Stimulated activated effector memory CD8-positive, alpha-beta T cell treated with anti-CD3 and anti-CD28 coated beads, Interleukin-12 subunit alpha, Interleukin-12 subunit beta, amount 100 ng/mL, for 72 hours (primary cell): ENCODE measurements around the gene UMPS.
A peak's percentile ranks its signal among the peaks of the same experiment; 100 is the strongest.
"Not testable (repeated sequence)": the region's sequence is repeated elsewhere in the genome, so short reads cannot be mapped to it uniquely, and the experiment has no call there.

Experiments used
- ATAC-seq: fragments of 150-1000 bp; cut with Tn5 transposase; 2 replicates; pipeline ENCODE4 v1.10.0; 2021
- DNase-seq, 2 donors: peaks; one replicate each; pipeline ENCODE4 v3.0.0; 2021 to 2022; ENCODE audit warnings: low spot score in 2 of 2
- H3K27ac Mint-ChIP-seq: one replicate; pipeline ENCODE4 v1.8.0; 2022; ENCODE audit warnings: mild to moderate bottlenecking, mixed read lengths
- H3K36me3 Mint-ChIP-seq: one replicate; pipeline ENCODE4 v1.8.0; 2022; ENCODE audit warnings: mild to moderate bottlenecking, mixed read lengths
- H3K4me1 Mint-ChIP-seq: one replicate; pipeline ENCODE4 v1.8.0; 2022; ENCODE audit warnings: mixed read lengths
- H3K4me3 Mint-ChIP-seq: one replicate; pipeline ENCODE4 v1.8.0; 2022; ENCODE audit warnings: mild to moderate bottlenecking, mixed read lengths
- H3K9me3 Mint-ChIP-seq: one replicate; pipeline ENCODE4 v1.8.0; 2022; ENCODE audit warnings: mixed read lengths

UMPS gene

DNA sequence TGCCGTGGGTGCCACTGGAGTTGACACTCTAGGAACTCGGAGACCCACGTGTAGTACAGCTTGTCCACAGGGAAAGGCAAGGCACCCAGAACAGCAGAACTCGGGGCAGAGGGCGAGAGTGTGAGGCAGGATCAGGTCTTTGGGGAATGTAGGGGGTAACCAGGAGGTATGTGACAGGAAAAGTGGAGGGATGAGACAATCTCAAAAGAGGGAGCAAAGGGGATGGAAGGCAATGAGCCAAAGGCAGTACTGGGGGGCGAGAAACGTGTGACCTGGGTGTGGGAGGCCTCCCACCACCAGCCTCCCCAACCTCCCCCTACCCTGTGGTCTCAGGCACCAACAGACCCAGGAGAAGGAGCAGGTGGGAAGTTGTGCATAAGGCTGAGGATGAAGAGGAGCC is 48.9 kb downstream of the UMPS start:
- no peak overlapping the region for H3K4me3 Mint-ChIP-seq
- H3K4me1 Mint-ChIP-seq: peaks cover 12% of the 10 kb centered on the region
- ATAC-seq (no peak), DNase-seq (no peak)
- H3K27ac Mint-ChIP-seq: no peak overlapping the region
- H3K9me3 Mint-ChIP-seq: no peaks in the 10 kb centered on the region
- H3K36me3 Mint-ChIP-seq: no peaks in the 10 kb centered on the region

GRCh38 chr3:124779751-124780191 is 49.5 kb downstream of the UMPS start:
- Mint-ChIP-seq H3K27ac (no peak overlapping the region), H3K4me3 (no peak overlapping the region), H3K36me3 (no peaks in the 10 kb centered on the region), H3K9me3 (no peaks in the 10 kb centered on the region), H3K4me1 (peaks cover 12% of the 10 kb centered on the region)
- ATAC-seq: no peak
- no peak for DNase-seq

GRCh38 chr3:124780356-124780755 is 50.1 kb downstream of the UMPS start:
- ATAC-seq (no peak), DNase-seq (no peak)
- H3K4me1 Mint-ChIP-seq: peaks cover 12% of the 10 kb centered on the region
- H3K27ac Mint-ChIP-seq: no peak overlapping the region
- H3K36me3 Mint-ChIP-seq: no peaks in the 10 kb centered on the region
- H3K9me3 Mint-ChIP-seq: no peaks in the 10 kb centered on the region
- no peak overlapping the region for H3K4me3 Mint-ChIP-seq

DNA sequence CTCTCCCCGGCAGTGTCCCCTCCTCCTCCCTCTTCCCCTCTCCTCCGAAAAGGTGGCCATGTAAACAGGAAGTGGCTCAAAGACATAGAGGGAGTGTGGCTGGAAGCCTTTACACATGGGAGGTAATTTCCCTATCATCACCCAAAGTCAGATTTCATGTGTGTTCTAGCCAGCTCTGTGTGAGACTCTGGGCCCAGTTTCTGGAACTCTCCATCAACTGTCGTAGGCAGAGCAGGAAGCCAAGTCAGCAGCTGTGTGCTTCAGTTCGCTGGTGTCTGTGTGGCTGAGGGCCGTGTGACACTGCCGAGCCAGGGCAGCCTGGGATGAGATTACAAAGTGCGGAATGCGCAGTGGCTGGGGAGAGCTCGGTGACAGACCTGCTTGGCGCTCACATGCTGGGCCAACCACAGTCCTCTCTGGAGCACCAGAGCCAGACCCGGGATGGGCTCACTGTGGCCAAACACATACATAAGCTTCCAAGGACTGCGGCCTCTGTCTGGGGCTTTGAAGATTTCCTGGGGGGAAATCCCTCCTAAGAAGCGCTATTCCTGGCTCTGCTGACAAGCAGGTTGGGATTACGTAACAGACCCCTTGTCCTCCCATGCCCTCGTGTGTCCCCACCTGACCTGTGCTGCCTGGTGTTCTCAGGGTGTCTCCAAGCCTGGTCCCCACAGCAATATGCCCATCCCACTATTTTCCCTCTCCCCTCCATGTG is 50.7 kb downstream of the UMPS start:
- H3K9me3 Mint-ChIP-seq: no peaks in the 10 kb centered on the region
- no peak for ATAC-seq
- H3K4me1 Mint-ChIP-seq: peaks cover 12% of the 10 kb centered on the region
- no peak for DNase-seq
- no peak overlapping the region for H3K4me3 Mint-ChIP-seq
- no peaks in the 10 kb centered on the region for H3K36me3 Mint-ChIP-seq
- H3K27ac Mint-ChIP-seq: no peak overlapping the region

DNA sequence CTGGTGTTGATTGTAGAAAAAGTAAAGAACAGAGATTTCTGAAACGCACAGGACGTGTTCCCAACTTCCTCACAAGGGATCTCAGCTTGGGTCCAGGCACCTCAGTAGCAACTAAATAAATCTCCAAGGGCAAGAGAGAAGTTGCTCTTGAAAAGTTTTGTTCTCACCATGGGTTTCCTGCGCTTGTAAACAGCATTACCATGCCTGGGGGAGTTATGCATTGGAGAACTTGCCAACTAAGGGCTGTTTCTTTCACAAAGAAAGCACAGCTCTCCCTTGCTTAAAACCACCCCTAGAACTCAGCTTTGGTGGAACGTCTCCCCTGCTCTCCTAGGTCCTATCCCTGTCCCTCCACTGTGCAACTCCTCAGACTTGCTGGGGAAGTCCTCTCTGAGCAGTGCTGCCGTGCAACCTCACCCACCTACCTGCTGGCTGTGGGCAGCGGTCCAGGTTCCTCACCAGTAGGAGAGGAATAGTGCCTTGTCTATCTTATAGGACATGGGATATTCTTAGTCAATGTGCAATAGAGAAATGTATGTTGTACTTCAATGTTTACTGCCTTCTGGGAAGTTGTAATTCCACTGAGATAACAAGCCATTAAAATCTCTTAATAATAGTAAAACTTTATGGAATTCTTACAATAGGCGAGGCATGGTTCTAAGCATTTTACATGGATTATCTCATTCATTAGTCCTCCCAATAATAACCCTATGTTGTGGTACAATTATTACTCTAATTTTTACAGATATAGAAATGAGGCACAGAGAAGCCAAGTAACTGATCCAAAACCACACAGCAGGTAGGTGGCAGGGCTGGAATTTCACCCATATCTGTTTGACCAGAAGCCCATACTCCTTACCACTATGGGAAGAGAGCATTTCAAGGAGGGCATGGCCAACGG is 51.5 kb downstream of the UMPS start:
- Mint-ChIP-seq H3K27ac (no peak overlapping the region), H3K9me3 (no peaks in the 10 kb centered on the region), H3K4me3 (no peak overlapping the region), H3K36me3 (no peaks in the 10 kb centered on the region), H3K4me1 (peaks cover 12% of the 10 kb centered on the region)
- no peak for DNase-seq
- no peak for ATAC-seq

DNA sequence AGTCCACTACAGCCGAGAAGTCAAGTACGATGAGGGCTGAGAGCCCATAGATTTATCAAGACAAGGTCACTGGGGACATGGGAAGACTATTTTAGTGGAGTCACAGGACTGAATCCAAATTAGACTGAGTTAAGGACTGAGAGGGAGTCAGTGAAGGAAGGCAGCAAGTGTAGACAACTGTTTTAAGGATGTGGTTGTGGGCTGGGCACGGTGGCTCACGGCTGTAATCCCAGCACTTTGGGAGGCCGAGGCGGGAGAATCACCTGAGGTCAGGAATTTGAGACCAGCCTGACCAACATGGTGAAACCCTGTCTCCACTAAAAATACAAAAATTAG is 52.1 kb downstream of the UMPS start:
- H3K36me3 Mint-ChIP-seq, ATAC-seq, DNase-seq, H3K9me3 Mint-ChIP-seq, H3K4me3 Mint-ChIP-seq, H3K27ac Mint-ChIP-seq: not testable (repeated sequence)
- peaks cover 12% of the 10 kb centered on the region for H3K4me1 Mint-ChIP-seq

DNA sequence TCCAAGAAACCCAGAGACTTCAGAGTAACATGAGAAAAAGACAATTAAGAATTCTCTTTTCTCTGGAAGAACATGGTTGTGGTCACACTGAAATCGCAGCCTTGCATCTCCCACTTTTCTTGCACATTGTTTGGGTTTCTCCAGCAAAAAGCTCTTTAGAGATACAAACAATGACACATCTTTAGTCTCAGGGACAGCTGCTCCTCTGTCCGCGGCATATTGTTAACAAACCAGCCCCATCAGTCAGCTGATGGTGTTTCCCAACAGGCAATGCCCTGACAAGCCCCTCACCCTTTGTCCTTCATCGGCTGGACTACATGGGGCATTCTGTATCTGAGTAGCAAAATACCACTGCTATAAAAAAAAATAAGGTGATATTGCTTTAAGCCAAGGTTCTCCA is 53.4 kb downstream of the UMPS start:
- H3K27ac Mint-ChIP-seq: no peak overlapping the region
- DNase-seq: no peak
- peaks cover 12% of the 10 kb centered on the region for H3K4me1 Mint-ChIP-seq
- no peaks in the 10 kb centered on the region for H3K36me3 Mint-ChIP-seq
- no peak for ATAC-seq
- H3K9me3 Mint-ChIP-seq: no peaks in the 10 kb centered on the region
- no peak overlapping the region for H3K4me3 Mint-ChIP-seq

DNA sequence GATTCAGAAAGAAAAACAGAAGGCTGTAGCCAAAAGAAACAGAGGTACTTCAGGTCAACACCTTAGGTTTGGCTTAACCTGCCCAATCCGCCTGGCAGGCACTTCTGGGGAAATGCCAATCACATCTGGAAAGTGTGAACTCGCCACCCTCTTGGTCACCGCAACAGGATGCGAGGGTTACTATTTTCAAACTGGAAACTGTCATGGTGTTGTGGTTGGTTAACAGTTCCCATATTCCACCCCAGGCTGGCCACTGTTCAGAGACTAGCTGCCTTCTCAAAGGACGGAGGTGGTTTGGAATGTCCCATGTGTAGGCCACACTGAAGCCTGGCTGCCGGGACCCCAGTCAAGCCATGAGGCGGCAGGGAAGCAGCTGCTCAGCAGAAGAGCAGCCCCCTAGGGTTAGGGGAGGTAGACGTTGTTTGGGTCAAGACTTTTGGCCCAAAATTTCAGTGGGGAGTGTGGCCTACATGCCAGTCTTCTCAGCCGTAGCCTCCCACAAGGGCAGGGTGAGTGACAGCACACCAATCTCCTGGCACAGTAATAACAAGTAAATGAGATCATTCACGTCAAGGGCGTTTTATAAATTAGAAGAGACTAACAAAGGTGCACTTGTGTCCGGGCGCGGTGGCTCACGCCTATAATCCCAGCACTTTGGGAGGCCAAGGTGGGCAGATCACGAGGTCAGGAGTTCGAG is 54.6 kb downstream of the UMPS start:
- Mint-ChIP-seq H3K9me3 (no peaks in the 10 kb centered on the region), H3K27ac (no peak overlapping the region), H3K4me1 (peaks cover 12% of the 10 kb centered on the region), H3K4me3 (no peak overlapping the region), H3K36me3 (no peaks in the 10 kb centered on the region)
- ATAC-seq: peak; percentile 14
- DNase-seq: no peak

- Mint-ChIP-seq H3K36me3 (no peaks in the 10 kb centered on the region), H3K4me3 (no peak overlapping the region), H3K9me3 (no peaks in the 10 kb centered on the region), H3K4me1 (peaks cover 5% of the 10 kb centered on the region), H3K27ac (no peak overlapping the region)
- no peak for ATAC-seq
- DNase-seq: no peak
These were observed 55.7 kb downstream of the UMPS start for GRCh38 chr3:124785973-124786372.

DNA sequence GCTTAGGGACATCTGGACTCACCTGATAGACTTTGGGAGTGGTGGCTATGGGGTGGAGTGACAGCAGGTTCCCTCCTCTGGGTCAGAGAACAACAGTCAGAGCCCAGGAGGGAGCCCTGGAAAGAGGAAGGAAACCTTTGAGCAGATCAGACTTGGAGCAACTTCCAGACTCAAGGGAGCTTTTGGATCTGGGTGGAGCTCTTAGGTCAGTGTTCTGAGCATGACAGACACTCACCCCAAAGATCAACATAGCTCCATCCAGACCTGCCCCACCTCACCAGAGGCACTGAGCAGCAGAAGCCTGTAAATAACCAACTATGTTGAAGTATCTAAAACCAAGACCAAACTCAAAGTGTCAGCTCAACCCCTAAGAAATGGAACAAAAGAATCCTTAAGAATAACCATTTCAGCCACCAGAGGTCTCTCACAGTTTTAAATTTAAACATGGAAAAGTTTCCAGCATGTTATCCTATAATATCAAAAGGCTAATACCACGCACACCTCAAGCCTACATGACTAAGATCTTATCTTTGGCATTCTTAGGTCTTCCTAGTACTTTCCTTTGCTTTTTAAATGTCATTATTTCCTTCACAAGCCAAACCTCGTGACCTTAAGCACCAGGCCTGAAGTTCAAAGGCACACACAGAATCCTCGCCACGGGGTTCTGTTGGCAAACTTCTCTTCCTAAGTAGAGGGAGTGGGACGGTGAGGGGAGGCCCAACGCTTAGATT is 56.4 kb downstream of the UMPS start:
- Mint-ChIP-seq H3K9me3 (no peaks in the 10 kb centered on the region), H3K4me1 (peaks cover 4% of the 10 kb centered on the region), H3K4me3 (no peak overlapping the region), H3K27ac (no peak overlapping the region), H3K36me3 (no peaks in the 10 kb centered on the region)
- DNase-seq (no peak), ATAC-seq (no peak)

DNA sequence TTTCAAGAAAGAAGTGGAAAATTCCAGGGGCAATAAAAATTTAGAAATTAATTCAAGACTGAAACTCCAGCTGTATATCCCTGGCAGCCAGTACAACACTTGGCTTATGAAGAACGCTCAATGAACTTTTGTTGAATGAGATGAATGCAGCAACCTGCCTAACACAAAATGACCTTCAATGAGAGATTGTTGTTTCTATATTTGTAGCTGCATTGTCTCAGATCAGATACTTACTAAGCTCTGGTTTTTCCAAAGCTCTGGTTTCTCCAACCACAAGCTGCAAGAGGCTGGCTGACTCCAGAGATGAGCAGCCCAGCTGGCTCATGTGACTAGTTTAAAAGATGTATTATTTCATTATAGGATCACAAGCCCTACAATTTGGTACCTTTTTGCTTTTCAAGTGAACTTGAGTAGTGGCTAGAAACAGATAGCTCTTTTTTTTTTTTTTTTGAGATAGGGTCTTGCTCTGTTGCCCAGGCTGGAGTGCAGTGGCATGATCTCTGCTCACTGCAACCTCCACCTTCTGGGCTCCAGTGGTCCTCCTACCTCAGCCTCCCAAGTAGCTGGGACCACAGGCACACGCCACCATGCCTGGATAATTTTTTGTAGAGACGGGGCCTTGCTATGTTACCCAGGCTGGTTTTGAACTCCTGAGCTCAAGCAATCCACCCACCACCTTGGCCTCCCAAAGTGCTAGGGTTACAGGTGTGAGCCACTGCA is 57.4 kb downstream of the UMPS start:
- ATAC-seq: no peak
- DNase-seq: no peak
- H3K27ac Mint-ChIP-seq: no peak overlapping the region
- H3K4me3 Mint-ChIP-seq: no peak overlapping the region
- H3K36me3 Mint-ChIP-seq: no peaks in the 10 kb centered on the region
- H3K9me3 Mint-ChIP-seq: no peaks in the 10 kb centered on the region
- peaks cover 7% of the 10 kb centered on the region for H3K4me1 Mint-ChIP-seq

DNA sequence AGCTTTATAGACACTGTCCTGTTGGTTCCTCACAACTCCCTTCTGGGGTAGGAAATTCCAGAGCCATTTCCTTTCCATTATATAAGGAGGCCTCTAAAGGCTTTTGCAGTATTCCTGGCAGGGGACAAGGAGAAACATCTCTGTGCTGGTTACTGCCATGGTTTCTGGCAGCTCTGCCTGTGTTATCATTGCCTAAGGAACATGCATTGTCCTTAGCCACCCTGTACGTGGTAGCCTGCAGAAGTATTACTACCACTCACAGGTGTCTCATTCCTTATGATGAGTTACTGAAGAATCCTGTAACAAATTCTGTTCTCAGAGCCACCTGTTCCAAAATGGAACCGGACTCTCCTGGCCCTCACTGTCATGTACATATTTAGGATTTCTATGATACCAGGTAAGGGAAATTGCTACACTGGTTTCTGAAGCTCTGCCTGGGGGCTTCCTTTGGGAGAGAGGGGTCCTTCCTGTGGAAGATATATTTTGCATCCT is 58.0 kb downstream of the UMPS start:
- Mint-ChIP-seq H3K9me3 (no peaks in the 10 kb centered on the region), H3K4me3 (no peak overlapping the region), H3K27ac (no peak overlapping the region), H3K36me3 (no peaks in the 10 kb centered on the region), H3K4me1 (peaks cover 7% of the 10 kb centered on the region)
- DNase-seq (no peak), ATAC-seq (no peak)

DNA sequence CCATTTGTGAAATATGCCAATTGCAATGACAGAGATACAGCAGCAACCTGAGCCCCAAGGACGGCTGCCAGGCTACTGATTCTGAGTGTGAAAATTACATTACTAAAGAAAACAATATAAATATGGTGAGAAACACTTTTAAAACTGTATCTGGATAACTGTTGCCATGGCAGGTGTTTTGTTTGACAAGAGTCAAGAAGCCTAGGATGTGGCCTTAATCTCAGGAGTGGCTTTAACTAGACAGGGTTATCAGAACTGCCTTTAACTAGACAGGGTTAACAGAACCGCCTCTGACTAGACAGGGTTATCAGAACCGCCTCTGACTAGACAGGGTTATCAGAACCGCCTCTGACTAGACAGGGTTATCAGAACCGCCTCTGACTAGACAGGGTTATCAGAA is 58.9 kb downstream of the UMPS start:
- not testable (repeated sequence) for H3K27ac Mint-ChIP-seq, H3K36me3 Mint-ChIP-seq, DNase-seq, H3K4me1 Mint-ChIP-seq, H3K4me3 Mint-ChIP-seq, H3K9me3 Mint-ChIP-seq, ATAC-seq

- Mint-ChIP-seq H3K4me1 (peaks cover 7% of the 10 kb centered on the region), H3K9me3 (no peaks in the 10 kb centered on the region), H3K4me3 (no peak overlapping the region), H3K27ac (no peak overlapping the region), H3K36me3 (no peaks in the 10 kb centered on the region)
- ATAC-seq (peak; percentile 44), DNase-seq (no peak)
These were observed 60.9 kb downstream of the UMPS start for GRCh38 chr3:124791142-124791541.
